GM21447 (cell line): ENCODE measurements around the gene MPZL1.

Source experiments
- ATAC-seq: cut with Tn5 transposase; IDR thresholded peaks from one replicate; pipeline ENCODE4 v1.9.1; 2021; ENCODE audit not compliant: unreplicated experiment

Gene MPZL1

DNA sequence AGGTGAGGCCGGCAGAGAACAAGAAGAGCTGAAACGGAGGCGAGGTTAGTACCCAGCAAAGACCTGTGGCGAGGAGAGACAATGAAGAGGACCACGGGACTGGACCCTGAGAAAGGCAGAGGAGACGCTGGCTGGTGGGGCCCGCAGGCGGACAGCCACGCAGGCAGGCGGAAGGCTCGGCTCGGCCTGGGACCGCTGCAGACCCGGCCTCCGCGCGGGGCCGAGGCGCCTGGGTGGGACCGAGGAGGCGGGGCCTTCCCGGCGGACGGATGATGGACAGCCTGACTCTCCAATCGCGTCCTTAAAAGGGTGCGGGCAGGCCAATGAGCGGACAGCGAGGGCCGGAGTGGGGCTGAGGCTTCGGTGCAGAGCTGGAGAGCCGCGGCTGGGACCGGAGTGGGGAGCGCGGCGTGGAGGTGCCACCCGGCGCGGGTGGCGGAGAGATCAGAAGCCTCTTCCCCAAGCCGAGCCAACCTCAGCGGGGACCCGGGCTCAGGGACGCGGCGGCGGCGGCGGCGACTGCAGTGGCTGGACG, at the start of gene MPZL1:
TSS of gene MPZL1 (plus strand) at position 366 of the 535 bp plus-strand sequence. CDS start 170 bp downstream, outside the sequence.
- ATAC-seq, result peak; percentile 86

GRCh38 chr1:167672831-167673230, 49.0 kb upstream of the MPZL1 start:
- no peak for ATAC-seq

DNA sequence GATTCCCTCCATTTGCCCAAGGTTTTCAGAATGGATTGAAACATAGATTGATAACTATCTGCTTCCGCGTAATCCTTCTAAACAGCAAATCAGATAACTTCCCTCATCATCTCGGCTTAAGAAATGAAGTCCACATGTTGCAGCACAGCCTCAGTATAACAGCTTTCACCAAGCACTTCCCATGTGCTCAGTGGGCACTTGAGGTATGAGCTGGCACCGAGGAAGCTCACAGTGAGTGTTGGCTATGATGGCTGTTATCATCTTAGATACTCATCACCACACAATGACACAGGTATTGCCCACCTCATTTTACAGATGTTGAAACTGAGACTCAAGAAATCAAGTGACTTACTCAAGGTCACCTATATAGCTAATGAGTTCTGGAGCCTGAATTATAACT, 48.5 kb upstream of the MPZL1 start:
- ATAC-seq, result no peak

DNA sequence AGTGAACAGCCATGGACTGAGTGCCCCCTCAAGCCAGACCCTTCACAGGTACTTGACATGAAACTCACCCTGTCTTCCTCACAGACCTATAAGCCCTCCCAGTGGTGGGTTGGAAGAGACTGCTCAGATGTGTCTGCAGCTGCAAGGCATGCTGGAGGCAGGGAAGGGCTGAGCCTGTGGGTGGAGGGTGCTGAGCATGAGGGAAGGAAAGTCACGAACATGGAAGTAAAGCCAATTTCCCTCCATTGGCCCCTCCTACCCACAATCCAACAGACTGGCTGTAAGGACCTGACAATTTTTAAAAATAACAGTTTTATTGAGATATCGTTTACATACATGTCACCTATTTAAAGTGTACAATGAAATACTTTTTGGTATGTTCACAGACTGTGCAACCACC, 47.6 kb upstream of the MPZL1 start:
- ATAC-seq, result no peak

- no peak for ATAC-seq
Measured at GRCh38 chr1:167675440-167675839, 46.3 kb upstream of the MPZL1 start.

DNA sequence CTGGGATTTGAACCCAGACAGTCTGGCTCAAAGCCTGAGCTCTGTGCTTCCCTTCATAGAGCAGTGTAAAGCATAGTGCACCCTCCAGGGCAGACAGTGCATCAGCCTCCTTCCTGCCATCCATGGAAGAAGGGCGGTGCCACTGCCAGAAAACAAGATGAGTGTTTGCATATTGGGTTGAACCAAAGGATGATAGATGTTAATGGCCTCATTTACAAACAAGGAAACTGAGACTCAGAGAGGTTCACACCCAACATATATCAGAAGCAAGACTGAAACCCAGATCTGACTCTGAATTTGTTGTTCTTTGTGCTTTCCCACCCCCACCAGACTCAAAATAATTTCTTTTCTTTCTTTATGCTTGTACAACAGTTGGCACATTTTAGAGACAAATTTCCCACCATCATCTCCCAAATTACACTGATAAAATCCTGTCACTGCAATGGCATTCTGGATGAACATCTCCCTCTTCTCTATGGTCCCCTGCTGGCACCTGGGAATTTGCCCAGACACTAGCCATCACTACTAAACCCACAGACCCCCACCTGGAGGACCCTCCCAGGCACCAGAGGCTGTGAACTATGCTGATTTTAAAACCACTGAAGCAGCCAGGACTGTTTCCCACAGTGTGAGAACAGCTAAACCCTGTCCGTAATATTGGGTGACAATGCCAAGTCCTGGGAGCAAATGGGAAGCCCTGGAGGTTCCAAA, 45.4 kb upstream of the MPZL1 start:
- ATAC-seq, result peak; percentile 68

- ATAC-seq, result no peak
Measured at GRCh38 chr1:167676916-167677848, 44.6 kb upstream of the MPZL1 start.

GRCh38 chr1:167678422-167678821, 43.4 kb upstream of the MPZL1 start:
- no peak for ATAC-seq

DNA sequence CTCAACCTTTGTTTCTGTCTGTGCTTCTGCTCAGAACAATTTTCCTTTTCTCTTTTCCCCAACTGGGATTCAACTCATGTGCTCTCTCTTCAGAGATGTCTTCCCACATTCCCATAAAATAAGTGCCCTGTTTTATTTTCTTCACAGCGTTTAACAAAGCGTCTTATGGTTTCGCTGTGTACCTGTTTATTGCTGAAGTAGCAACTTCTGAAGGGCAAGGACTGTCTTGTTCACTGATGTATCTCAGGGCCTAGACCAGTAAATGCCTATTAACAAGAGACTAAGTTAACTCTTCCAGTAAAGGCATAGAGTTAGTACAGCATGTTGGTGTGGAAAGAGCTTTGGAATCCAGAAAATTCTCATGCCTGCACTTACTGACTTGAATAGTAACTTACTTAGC, 42.9 kb upstream of the MPZL1 start:
- ATAC-seq, result no peak

DNA sequence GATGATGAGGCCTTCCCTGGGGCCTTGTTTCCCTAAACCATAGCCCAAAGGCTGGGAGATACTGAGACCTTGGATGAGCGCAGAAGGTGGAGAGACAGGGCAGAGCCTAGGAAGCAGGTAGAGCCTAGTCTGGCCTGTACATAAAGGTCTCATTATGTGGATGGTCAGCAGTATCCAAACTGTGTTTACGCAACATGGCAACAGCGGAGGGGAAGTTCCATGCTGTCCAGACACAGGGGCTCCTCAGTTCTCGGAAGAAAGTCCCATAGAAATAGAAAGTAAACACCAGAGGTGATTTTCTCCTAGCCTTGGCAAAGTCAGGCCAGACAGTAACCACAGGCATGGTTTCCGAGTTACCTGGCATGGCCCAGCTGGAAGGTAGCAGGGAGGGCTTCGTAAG, 42.1 kb upstream of the MPZL1 start:
- no peak for ATAC-seq

DNA sequence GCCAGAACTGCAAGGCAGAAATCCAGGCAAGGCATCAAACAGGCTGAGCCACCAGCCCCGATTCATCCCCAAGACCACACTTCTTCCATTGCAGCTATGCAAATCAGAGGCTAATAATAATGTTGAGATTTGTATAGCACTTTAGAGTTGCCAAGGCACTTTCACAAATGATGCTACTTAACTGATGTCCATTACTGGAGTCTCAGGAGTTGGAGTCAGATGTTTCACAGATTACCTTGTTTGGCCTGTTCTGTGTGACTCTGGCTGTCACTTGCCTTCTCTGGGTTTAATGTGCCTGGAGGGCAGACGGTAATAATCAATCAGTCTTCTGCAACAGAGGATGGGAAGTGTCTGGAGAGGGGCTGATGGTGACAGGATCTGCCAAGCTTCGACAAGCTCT, 40.8 kb upstream of the MPZL1 start:
- ATAC-seq, result no peak

GRCh38 chr1:167681451-167682098, 40.2 kb upstream of the MPZL1 start:
- ATAC-seq, result no peak

DNA sequence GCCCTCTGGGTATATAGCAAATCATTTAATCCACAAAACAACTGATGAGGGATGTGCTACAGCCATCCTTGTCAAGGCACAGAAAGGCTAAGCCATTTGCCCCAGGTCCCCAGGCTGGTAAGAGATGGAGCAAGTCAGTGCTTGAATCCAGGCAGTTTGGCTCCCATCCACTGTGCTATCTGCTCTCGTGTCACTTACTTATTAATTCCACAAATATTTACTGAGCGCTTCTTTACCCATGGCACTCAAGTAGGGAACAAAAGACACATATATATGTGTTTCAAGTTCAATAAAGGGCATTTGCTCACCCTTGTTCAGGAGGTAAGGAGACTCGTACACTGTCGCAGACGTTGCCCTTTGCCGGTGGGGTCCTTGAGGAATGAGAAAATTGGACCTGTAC, 38.6 kb upstream of the MPZL1 start:
- no peak for ATAC-seq

- ATAC-seq, result no peak
Measured at GRCh38 chr1:167683641-167684502, 37.9 kb upstream of the MPZL1 start.

DNA sequence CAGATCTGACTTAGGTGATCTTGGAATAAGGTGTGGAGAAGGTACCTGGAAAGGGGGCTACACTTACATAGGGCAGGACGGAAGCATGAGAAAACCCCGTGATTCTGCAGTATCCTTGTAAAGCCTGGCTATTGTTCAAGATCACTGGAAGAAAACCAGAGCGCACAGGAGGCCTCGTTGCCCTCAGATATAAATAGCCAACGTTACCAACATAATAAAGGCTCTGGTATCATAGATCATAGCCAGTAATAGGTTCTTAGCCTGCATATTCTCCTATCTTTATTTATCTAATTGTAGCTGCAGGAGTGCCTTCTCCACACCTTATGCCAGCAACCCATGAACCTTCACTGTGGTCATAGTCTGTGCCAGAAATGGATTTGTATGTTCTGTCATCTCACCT, 35.9 kb upstream of the MPZL1 start:
- no peak for ATAC-seq

GRCh38 chr1:167687919-167688519, 33.8 kb upstream of the MPZL1 start:
- no peak for ATAC-seq

DNA sequence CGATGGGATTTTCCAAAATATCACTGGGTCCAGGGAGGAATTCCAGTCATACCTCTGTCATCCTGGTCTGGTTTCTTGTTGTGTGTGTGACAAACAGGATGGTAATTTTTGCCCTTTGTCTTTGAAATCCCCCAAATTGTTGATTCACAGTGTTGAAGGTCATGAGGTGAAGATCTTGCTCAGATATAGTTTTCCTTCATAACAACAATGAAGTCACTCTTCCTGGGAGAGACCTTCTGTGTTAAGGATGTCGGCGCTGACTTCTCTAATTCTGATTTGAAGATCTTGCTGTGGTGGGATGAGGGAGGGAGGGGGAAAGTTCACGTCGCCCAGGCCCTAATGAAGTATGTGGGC, 32.2 kb upstream of the MPZL1 start:
- no peak for ATAC-seq

DNA sequence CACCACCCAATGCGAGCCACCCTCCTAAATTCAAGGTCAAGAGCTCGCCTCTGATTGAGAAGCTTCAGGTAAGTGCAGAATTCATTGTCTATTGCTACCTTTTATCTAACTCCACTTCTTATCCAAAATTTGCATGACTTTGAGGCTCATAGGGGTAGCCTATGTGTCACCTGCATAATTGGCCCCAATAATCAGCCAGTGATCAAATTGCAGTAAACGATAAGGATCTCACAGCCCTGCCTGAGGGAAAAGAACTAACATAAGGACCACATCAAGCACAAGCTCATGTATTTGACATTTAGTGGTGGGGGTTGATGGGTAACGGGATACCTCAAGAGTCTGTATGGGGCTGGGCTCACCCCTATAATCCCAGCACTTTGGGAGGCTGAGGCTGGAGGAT, 31.7 kb upstream of the MPZL1 start:
- no peak for ATAC-seq

GRCh38 chr1:167693425-167694045, 28.2 kb upstream of the MPZL1 start:
- ATAC-seq, result no peak

GRCh38 chr1:167694691-167695090, 27.1 kb upstream of the MPZL1 start:
- ATAC-seq, result no peak
